Measurements from ENCODE around the gene NIPA2. TPM values are rescaled to one million over a fixed set of nuclear protein-coding genes. Genes with fewer than 3 reads are reported as not detected.

Gene NIPA2
- polyA plus RNA-seq, 3 donors, result 26.7 to 75.8 (median 49.0) TPM

- Histone ChIP-seq H3K27ac (ENCODE audit: low read depth in 1 of 2, low read length in 2 of 2) (no peak overlapping the region), H3K9ac (ENCODE audit: insufficient read depth, low read length, poor library complexity, severe bottlenecking) (no peak overlapping the region), H2AFZ (ENCODE audit: insufficient read depth, low read depth, low read length, poor library complexity, severe bottlenecking) (no peak overlapping the region), H3K4me1 (ENCODE audit: control insufficient read depth in 1 of 2, insufficient read depth in 2 of 2, low read length in 2 of 2) (no peaks in the 10 kb centered on the region), H3K4me2 (replicated peaks; ENCODE audit: extremely low read depth, low read length, poor library complexity, severe bottlenecking) (no peak overlapping the region), H3K9me3 (replicated peaks in 1 of 2; ENCODE audit: control insufficient read depth in 1 of 2, insufficient read depth in 1 of 2, low read length in 2 of 2) (no peaks in the 10 kb centered on the region), H3K79me2 (ENCODE audit: insufficient read depth, low read length) (no peaks in the 10 kb centered on the region), H3K4me3 (replicated peaks in 1 of 3; ENCODE audit: low read depth in 2 of 3, low read length in 3 of 3) (no peak overlapping the region), H3K27me3 (ENCODE audit: control insufficient read depth in 2 of 2, insufficient read depth in 2 of 2, low read length in 2 of 2) (no peaks in the 10 kb centered on the region), H4K20me1 (ENCODE audit: insufficient read depth, low read length) (no peaks in the 10 kb centered on the region), H3K36me3 (replicated peaks in 1 of 2; ENCODE audit: control insufficient read depth in 1 of 2, insufficient read depth in 2 of 2, low read length in 2 of 2) (peaks cover 36 to 71% of the 10 kb centered on the region in 2 donors)
- Mint-ChIP-seq H3K27me3 (ENCODE audit: low read depth in 3 of 3) (no peaks in the 10 kb centered on the region), H3K4me1 (no peaks in the 10 kb centered on the region), H3K27ac (no peak overlapping the region), H3K36me3 (peaks cover 63 to 89% of the 10 kb centered on the region in 2 donors), H3K9me3 (peaks cover 0 to 3% (median 0%) of the 10 kb centered on the region in 7 donors), H3K4me3 (no peak overlapping the region)
- intact Hi-C loops (cut with micrococcal nuclease), result loop anchor here (10.0 kb wide), 1 partner anchor 60 kb away; no protein-coding TSS in a partner anchor
- WGBS (ENCODE audit: insufficient coverage), result 100% methylated on average over 1 of the region's 6 CpGs
- no peak for DNase-seq
- TF ChIP-seq CTCF (IDR thresholded peaks at IDR 0.05), result no peak
Measured at GRCh38 chr15:22885120-22885519, 46.7 kb downstream of the NIPA2 start.

DNA sequence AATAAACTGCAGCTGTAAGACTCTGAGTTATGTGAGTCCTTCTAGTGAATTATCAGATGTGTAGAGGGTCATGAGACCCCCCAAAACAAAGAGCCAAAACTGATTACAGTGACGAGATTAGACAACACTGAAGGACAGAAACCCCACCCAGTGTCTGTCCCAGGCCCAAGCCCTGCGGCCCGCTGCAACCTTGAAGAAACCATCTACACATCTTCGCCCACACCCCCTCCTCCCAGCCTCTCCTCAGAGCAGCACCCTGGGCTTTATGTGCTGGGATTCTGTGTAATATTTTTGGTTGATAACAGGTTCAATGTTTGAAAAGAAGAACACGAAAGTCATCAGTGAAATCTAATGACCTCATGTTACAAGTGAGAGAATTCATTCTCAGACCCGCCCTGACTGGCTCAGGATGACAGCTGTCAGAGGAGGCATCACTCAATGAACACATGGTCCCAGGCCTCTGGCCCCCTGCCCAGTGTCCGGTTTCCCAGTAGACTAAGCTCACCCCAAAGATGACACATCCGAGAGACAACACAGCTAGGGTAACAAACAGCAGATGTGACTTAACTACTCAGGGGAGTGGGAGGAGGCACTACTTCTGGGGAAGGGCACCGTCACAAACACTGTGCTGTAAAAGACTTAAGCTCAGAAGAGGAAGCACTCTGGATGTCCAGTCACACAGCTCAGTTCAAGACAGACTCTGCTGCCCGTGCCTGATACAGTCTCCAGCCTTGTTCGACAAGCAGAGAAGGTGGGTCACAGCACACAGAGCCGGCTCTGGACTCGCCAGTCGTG lies 48.9 kb downstream of the NIPA2 start:
- H3K4me3 ChIP-seq (replicated peaks in 1 of 3; ENCODE audit: low read depth in 2 of 3, low read length in 3 of 3), result no peak overlapping the region
- Mint-ChIP-seq H3K36me3 (peaks cover 57 to 86% of the 10 kb centered on the region in 2 donors), H3K9me3 (no peaks in the 10 kb centered on the region), H3K27ac (peak overlapping the region in 1 of 7 donors; percentile 58), H3K4me1 (no peaks in the 10 kb centered on the region), H3K27me3 (ENCODE audit: low read depth in 3 of 3) (peaks cover 0 to 3% (median 0%) of the 10 kb centered on the region in 3 donors), H3K4me3 (no peak overlapping the region)
- H3K9me3 ChIP-seq (replicated peaks in 1 of 2; ENCODE audit: control insufficient read depth in 1 of 2, insufficient read depth in 1 of 2, low read length in 2 of 2), result no peaks in the 10 kb centered on the region
- no peak overlapping the region for H3K9ac ChIP-seq (ENCODE audit: insufficient read depth, low read length, poor library complexity, severe bottlenecking)
- intact Hi-C loops (cut with micrococcal nuclease), result loop anchor here (10.0 kb wide), 1 partner anchor 57 kb away; no protein-coding TSS in a partner anchor
- peaks cover 28 to 67% of the 10 kb centered on the region in 2 donors for H3K36me3 ChIP-seq (replicated peaks in 1 of 2; ENCODE audit: control insufficient read depth in 1 of 2, insufficient read depth in 2 of 2, low read length in 2 of 2)
- no peak overlapping the region for H3K27ac ChIP-seq (ENCODE audit: low read depth in 1 of 2, low read length in 2 of 2)
- no peaks in the 10 kb centered on the region for H3K27me3 ChIP-seq (ENCODE audit: control insufficient read depth in 2 of 2, insufficient read depth in 2 of 2, low read length in 2 of 2)
- H4K20me1 ChIP-seq (ENCODE audit: insufficient read depth, low read length), result no peaks in the 10 kb centered on the region
- no peak for TF ChIP-seq CTCF (IDR thresholded peaks at IDR 0.05)
- no peak overlapping the region for H2AFZ ChIP-seq (ENCODE audit: insufficient read depth, low read depth, low read length, poor library complexity, severe bottlenecking)
- 95% methylated on average over 9 of the region's 14 CpGs for WGBS (ENCODE audit: insufficient coverage)
- no peak for DNase-seq
- H3K4me1 ChIP-seq (ENCODE audit: control insufficient read depth in 1 of 2, insufficient read depth in 2 of 2, low read length in 2 of 2), result no peaks in the 10 kb centered on the region
- H3K79me2 ChIP-seq (ENCODE audit: insufficient read depth, low read length), result no peaks in the 10 kb centered on the region
- H3K4me2 ChIP-seq (replicated peaks; ENCODE audit: extremely low read depth, low read length, poor library complexity, severe bottlenecking), result no peak overlapping the region
